Raji (cell line): ENCODE measurements around the gene PLEKHG2.

Experiments used
- POLR2A ChIP-seq: IDR thresholded peaks from 2 replicates; pipeline ENCODE4 v1.6.1; 2011; ENCODE audit warnings: low read depth, low read length, control low read depth; ENCODE audit not compliant: insufficient read depth

The PLEKHG2 gene

DNA sequence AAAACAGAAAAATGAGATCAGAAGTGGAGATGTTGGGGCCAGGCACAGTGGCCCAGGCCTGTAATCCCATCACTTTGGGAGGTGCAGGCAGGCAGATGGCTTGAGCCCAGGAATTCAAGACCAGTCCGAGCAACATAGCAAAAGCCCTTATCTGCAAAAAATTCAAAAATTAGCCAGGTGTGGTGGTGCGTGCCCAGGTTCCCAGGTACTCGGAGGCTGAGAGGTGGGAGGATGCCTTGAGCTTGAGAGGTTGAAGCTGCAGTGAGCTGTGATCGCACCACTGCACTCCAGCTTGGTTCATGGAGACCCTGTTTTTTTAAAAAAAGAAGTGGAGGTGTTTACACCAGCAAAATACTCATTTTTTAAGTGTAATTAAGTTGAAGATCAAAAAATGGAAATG is 12.4 kb upstream of the PLEKHG2 start:
- TF ChIP-seq POLR2A = 0 out of 2 replicates have a peak, but pooled peaks have one; percentile 13

GRCh38 chr19:39401070-39401548 is 11.4 kb upstream of the PLEKHG2 start:
- TF ChIP-seq POLR2A = no peak

GRCh38 chr19:39401549-39402345 is 10.7 kb upstream of the PLEKHG2 start:
- no peak for TF ChIP-seq POLR2A

GRCh38 chr19:39402346-39403300 is 9.8 kb upstream of the PLEKHG2 start:
- peak; percentile 71 for TF ChIP-seq POLR2A

- TF ChIP-seq POLR2A = no peak
These were observed 8.8 kb upstream of the PLEKHG2 start for GRCh38 chr19:39403331-39404312.

DNA sequence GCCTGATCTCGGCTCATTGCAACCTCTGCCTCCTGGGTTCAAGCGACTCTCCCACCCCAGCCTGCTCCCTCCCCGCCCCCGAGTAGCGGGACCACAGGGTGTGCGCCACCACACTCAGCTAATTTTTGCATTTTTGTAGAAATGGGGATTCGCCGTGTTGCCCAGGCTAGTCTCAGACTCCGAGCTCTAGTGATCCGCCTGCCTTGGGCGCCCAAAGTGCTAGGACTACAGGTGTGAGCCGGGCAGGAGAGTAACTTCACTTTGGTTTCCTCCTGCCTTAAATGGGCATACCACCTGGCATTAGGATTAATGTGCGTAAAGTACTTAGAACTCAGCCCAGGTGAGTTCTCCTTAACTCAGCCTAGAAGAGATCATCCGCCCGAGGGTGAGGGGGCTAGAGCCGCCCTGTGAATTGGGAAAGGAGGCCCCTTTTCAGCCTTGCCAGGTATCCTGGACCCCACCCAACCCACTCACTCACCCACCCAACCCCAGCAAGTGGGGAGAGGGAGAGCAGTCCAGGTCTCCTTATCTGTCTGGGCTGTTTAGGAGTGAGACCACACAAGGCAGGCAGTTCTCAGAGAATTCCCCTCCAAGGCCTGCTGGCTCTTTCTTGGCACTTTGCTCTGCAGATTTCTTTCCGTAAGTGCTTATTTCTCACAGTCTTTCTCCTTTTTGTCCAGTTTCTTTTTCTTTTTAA is 7.1 kb upstream of the PLEKHG2 start:
- no peak for TF ChIP-seq POLR2A

DNA sequence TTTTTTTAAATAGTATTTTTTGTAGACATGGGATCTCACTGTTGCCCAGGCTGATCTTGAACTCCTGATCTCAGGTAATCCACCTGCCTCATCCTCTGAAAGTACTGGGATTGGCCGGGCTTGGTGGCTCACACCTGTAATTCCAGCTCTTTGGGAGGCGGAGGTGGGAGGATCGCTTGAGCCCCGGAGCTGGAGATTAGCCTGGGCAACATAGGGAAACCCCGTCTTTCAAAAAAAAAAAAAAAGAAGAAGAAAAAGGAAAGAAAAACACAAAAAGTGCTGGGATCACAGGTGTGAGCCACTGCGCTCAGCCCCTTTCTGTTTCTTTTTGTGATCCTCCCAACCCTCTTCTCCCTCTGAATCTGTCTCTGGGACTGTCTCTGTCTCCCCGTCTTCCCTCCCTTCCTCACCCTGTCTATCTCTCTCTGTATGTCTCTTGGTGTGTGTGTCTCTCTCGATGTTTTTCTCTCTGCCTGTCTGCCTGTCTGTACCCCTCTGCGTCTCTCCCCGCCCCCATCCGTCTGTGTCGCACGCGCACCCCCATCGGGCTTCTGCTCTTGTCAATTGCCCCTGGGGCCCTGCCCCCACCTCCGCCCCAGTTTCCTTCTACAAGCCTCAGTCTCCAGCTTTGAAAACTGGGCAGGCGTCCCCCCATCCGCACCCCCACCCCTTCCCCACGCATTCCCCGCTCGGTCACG is 6.4 kb upstream of the PLEKHG2 start:
- TF ChIP-seq POLR2A = no peak

DNA sequence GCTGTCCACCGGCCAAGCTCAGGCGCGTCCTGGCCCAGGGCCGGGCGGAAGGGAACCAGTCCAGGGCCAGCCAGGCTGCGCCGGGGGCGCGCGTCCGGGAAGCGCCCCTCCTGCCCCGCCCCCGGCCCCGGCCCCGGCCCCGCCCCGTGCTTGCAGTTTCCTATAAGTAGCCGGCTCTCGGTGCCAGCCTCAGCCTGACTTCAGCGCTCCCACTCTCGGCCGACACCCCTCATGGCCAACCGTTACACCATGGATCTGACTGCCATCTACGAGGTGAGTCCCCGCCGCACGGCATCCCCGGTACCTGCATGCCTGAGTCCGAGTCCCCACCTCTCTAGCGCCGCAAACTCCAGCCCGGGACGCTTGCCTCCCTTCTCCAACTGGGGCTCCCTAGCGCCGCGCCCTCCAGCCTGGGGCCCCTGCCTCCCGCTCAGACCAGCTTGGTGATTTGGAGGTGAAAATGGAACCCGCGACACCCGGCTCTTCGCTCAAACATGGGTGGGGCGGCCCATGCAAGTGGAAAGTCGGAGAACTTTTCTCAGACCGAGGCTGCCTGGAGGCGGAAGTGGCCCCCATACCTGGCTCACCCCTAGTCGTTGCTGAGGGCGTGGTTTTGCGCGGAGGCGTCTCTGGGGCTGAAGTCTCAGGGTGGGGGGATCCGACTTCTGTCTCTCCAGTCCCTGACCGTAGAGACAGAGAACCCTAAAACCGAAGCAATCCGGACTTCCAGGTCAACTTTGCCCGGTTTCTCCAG is 5.6 kb upstream of the PLEKHG2 start, which contains the start of gene ZFP36:
TSS of gene ZFP36 (plus strand) at position 192 of the 754 bp plus-strand sequence. CDS start at position 250, 58 bp downstream.
- TF ChIP-seq POLR2A = peak; percentile 100

- TF ChIP-seq POLR2A = no peak
These were observed 5.1 kb upstream of the PLEKHG2 start for GRCh38 chr19:39407410-39407659.

GRCh38 chr19:39407660-39408391 is 4.6 kb upstream of the PLEKHG2 start:
- TF ChIP-seq POLR2A = no peak

- no peak for TF ChIP-seq POLR2A
These were observed 3.9 kb upstream of the PLEKHG2 start for GRCh38 chr19:39408392-39409207.

DNA sequence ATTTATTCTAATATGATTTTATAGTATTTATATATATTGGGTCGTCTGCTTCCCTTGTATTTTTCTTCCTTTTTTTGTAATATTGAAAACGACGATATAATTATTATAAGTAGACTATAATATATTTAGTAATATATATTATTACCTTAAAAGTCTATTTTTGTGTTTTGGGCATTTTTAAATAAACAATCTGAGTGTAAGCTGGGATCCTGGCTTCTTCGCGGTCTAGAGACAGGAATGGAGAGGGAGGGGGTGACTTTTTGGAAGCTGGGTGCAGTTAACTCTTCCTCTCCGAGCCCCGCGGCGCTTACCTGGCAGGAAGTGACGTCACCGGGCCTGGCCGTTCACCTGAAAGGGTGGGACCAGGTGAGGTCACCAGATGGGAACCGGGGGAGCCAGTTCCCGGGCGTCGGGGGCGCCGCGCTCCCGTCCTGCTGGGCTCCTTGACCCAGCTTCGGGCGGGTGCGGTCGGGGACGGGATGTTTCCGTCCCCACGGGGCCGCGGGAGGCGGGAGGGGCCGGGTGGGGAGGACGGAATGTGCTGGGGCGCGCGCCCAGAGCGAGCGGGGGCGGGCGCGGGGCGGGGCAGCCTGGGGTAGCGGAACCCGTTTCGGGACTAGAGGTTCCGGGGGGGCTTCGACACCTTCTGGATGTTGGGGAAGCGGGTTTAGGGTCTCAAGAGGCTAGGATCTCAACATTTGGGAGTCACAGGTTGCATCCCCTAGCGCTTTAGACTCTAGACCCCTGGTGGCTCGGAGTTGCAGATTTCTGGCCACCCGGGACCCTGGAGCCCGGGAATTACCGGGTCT is 3.1 kb upstream of the PLEKHG2 start:
- peak; percentile 76 for TF ChIP-seq POLR2A
